OCI-LY7 (cell line): ENCODE measurements around the gene KCNMA1. TPM values are rescaled to one million over a fixed set of nuclear protein-coding genes. Genes with fewer than 3 reads are reported as not detected.

ENCODE experiments used
- BruUV-seq: library from RNA; stranded (reverse); fragments of 400-500 nt; replicated peaks from 2 replicates; lab custom pipeline; 2021; lab: Mats Ljungman, UMichigan
- CTCF ChIA-PET: fragments of 300-600 bp; sonication (Branson Sonifier 250); formaldehyde crosslinking; loops from one replicate; lab custom pipeline; 2022; ENCODE audit warnings: antibody characterized with exemption; ENCODE audit not compliant: unreplicated experiment; lab: Charles Lee
- POLR2A ChIA-PET: fragments of 300-600 bp; sonication (Branson Sonifier 250); formaldehyde crosslinking; loops from one replicate; lab custom pipeline; 2022; ENCODE audit warnings: antibody characterized with exemption; lab: Charles Lee
- DNase-seq: peaks from one replicate; pipeline ENCODE4 v3.0.0-alpha.2; 2015; ENCODE audit warnings: low spot score
- H2AFZ ChIP-seq: fragments of 200-600 bp; sonication (generic), shearing (Covaris generic); 2 replicates; pipeline ENCODE4 v1.6.1; 2014; ENCODE audit warnings: mild to moderate bottlenecking, antibody characterized with exemption, low read length, moderate library complexity
- H3K27ac ChIP-seq: fragments of 200-600 bp; sonication (generic); 2 replicates; pipeline ENCODE4 v1.5.1; 2014; ENCODE audit warnings: mixed run types, low read depth, mild to moderate bottlenecking, moderate library complexity, low read length, inconsistent platforms; ENCODE audit not compliant: poor library complexity, severe bottlenecking
- H3K36me3 ChIP-seq: fragments of 200-600 bp; sonication (generic); 2 replicates; pipeline ENCODE4 v1.6.1; 2014; ENCODE audit warnings: mild to moderate bottlenecking, antibody characterized with exemption, low read length, moderate library complexity, mixed read lengths; ENCODE audit not compliant: insufficient read depth
- H3K4me1 ChIP-seq: fragments of 200-600 bp; sonication (generic); 2 replicates; pipeline ENCODE4 v1.5.1; 2014; ENCODE audit warnings: mild to moderate bottlenecking, low read length; ENCODE audit not compliant: insufficient read depth, poor library complexity, severe bottlenecking
- H3K4me2 ChIP-seq: fragments of 200-600 bp; sonication (generic); 2 replicates; pipeline ENCODE4 v1.6.1; 2014; ENCODE audit warnings: mild to moderate bottlenecking, low read length
- H3K4me3 ChIP-seq: fragments of 200-600 bp; sonication (generic); 2 replicates; pipeline ENCODE4 v1.5.1; 2014; ENCODE audit warnings: mild to moderate bottlenecking, low read depth, low read length; ENCODE audit not compliant: poor library complexity, severe bottlenecking
- H3K79me2 ChIP-seq: fragments of 200-600 bp; sonication (generic); 2 replicates; pipeline ENCODE4 v1.6.1; 2016; ENCODE audit warnings: low read depth, mild to moderate bottlenecking, low read length, moderate library complexity, mixed read lengths; ENCODE audit not compliant: insufficient read depth
- H3K9me2 ChIP-seq: fragments of 200-600 bp; sonication (generic); 2 replicates; pipeline ENCODE4 v1.6.1; 2016; ENCODE audit warnings: mild to moderate bottlenecking, low read length, mixed read lengths; ENCODE audit not compliant: insufficient read depth
- H3K9me3 ChIP-seq: fragments of 200-600 bp; sonication (generic); 2 replicates; pipeline ENCODE4 v1.6.1; 2014; ENCODE audit warnings: mild to moderate bottlenecking, mixed run types, low read length, mixed read lengths
- H4K20me1 ChIP-seq: fragments of 200-600 bp; sonication (generic); 2 replicates; pipeline ENCODE4 v1.6.1; 2014; ENCODE audit warnings: mild to moderate bottlenecking, antibody characterized with exemption, low read length, moderate library complexity, mixed read lengths; ENCODE audit not compliant: insufficient read depth
- EZH2phosphoT487 ChIP-seq: fragments of 200-600 bp; sonication (generic); IDR thresholded peaks from 2 replicates; pipeline ENCODE4 v1.6.1; 2018; ENCODE audit warnings: low read depth, borderline replicate concordance, mild to moderate bottlenecking, mixed run types, antibody characterized with exemption, low read length, moderate library complexity, mixed read lengths
- intact Hi-C: fragments of 100-400 bp; cut with micrococcal nuclease; formaldehyde crosslinking; loops from one replicate; pipeline ENCODE4 v1.10.0; 2022; ENCODE audit not compliant: unreplicated experiment
- total RNA-seq, 2 experiments: library from RNA; depleted of rRNA in 1 of 2; stranded (reverse); fragments of >200 nt in 1 of 2; shearing (Covaris generic) in 1 of 2; gene quantifications; 2 replicates each; pipeline ENCODE4 v1.2.3, GENCODE V29; 2014 to 2022
- TF ChIP-seq, protein P1 (sequence below): fragments of 200-600 bp; sonication (generic); conservative IDR thresholded peaks from 2 replicates; pipeline ENCODE4 v1.5.1; 2014; ENCODE audit warnings: mild to moderate bottlenecking, antibody characterized with exemption, low read length, moderate library complexity, mixed read lengths

Gene KCNMA1
- total RNA-seq, 2 experiments from 2014 or later: not detected

DNA sequence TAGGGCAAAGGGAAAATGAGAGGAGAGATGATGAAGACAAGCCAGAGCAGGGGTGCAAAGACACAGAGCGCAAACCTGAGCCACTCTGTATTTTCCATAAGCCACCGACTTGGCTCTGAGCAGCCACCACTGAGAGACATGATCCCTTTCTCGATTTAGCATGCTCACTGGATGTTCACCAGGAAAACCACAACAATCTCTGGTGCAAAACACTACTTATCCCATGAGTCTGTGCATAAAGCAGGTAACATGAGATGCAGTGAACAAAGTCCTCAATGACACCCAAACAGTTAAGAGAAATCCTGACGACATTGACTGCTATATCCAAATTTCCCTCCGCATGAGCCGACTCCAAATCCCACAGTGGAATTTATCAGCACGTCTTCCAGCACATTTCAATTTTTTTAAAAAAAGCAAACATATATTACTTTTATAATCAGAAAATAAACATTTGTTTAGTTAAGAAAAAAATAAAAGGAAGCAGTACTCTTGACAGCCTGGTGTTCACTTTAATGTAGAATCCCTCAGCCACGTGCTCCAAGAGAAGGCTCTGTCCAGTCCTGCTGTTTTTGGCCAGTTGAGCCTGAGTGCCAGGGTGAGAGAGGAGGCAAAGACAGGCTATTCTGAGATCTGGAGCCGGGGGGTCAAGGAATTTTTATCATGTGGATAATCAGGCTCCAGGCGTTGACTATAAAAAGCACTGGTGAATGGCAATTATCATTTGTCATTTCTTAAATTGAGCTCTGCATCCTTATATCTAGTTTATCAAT lies 238.4 kb downstream of the KCNMA1 start:
- H2AFZ ChIP-seq: no peak overlapping the region
- no peaks in the 10 kb centered on the region for H3K9me2 ChIP-seq
- TF ChIP-seq, protein P1, sequence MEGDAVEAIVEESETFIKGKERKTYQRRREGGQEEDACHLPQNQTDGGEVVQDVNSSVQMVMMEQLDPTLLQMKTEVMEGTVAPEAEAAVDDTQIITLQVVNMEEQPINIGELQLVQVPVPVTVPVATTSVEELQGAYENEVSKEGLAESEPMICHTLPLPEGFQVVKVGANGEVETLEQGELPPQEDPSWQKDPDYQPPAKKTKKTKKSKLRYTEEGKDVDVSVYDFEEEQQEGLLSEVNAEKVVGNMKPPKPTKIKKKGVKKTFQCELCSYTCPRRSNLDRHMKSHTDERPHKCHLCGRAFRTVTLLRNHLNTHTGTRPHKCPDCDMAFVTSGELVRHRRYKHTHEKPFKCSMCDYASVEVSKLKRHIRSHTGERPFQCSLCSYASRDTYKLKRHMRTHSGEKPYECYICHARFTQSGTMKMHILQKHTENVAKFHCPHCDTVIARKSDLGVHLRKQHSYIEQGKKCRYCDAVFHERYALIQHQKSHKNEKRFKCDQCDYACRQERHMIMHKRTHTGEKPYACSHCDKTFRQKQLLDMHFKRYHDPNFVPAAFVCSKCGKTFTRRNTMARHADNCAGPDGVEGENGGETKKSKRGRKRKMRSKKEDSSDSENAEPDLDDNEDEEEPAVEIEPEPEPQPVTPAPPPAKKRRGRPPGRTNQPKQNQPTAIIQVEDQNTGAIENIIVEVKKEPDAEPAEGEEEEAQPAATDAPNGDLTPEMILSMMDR: no peak
- TF ChIP-seq EZH2phosphoT487: no peak
- no peaks in the 10 kb centered on the region for H3K36me3 ChIP-seq
- H4K20me1 ChIP-seq: no peaks in the 10 kb centered on the region
- no peak for DNase-seq
- ChIA-PET POLR2A (no interaction called here), CTCF (no interaction called here)
- H3K79me2 ChIP-seq: no peaks in the 10 kb centered on the region
- H3K4me2 ChIP-seq: no peak overlapping the region
- no peaks in the 10 kb centered on the region for H3K9me3 ChIP-seq
- no peaks in the 10 kb centered on the region for H3K4me1 ChIP-seq
- H3K4me3 ChIP-seq: no peak overlapping the region
- BruUV-seq: no TSS peak
- no peak overlapping the region for H3K27ac ChIP-seq
- intact Hi-C loops: no loop called here

DNA sequence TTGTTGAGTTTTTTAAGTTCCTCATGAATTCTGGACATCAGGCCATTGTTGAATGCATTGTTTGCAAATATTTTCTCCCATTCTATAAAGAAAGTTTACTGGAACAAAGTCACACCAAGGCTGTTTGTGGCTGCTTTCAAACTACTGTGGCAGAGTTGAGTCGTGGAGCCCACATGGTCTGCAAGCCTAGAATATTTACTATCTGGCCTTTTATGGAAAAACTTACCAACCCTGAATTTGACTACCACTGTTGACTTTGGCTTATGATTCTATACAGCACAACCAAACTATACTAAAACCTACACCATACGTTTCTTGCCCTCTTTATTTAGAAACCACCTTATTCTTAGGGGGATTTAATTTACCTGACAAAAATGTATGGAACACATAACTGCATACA lies 239.1 kb downstream of the KCNMA1 start:
- Histone ChIP-seq H3K9me3 (no peaks in the 10 kb centered on the region), H3K79me2 (no peaks in the 10 kb centered on the region), H3K4me3 (no peak overlapping the region), H3K4me2 (no peak overlapping the region), H3K4me1 (no peaks in the 10 kb centered on the region), H3K27ac (no peak overlapping the region), H4K20me1 (no peaks in the 10 kb centered on the region), H3K9me2 (no peaks in the 10 kb centered on the region), H3K36me3 (no peaks in the 10 kb centered on the region), H2AFZ (no peak overlapping the region)
- no peak for TF ChIP-seq EZH2phosphoT487
- TF ChIP-seq, protein P1: no peak
- POLR2A ChIA-PET: no interaction called here
- CTCF ChIA-PET: no interaction called here
- intact Hi-C loops: no loop called here
- no TSS peak for BruUV-seq
- no peak for DNase-seq

GRCh38 chr10:77397103-77397502 lies 240.5 kb downstream of the KCNMA1 start:
- Histone ChIP-seq H3K36me3 (no peaks in the 10 kb centered on the region), H3K9me2 (no peaks in the 10 kb centered on the region), H3K4me1 (no peaks in the 10 kb centered on the region), H2AFZ (no peak overlapping the region), H3K27ac (no peak overlapping the region), H3K9me3 (no peaks in the 10 kb centered on the region), H3K4me3 (no peak overlapping the region), H4K20me1 (no peaks in the 10 kb centered on the region), H3K4me2 (no peak overlapping the region), H3K79me2 (no peaks in the 10 kb centered on the region)
- POLR2A ChIA-PET: no interaction called here
- no TSS peak for BruUV-seq
- CTCF ChIA-PET: no interaction called here
- DNase-seq: no peak
- intact Hi-C loops: no loop called here
- TF ChIP-seq EZH2phosphoT487: no peak
- TF ChIP-seq, protein P1: no peak
